Coronary artery (tissue), 2 donors: ENCODE measurements around the gene SART3.
A peak's percentile ranks its signal among the peaks of the same experiment; 100 is the strongest.

ENCODE experiments used
- DNase-seq: peaks from one replicate; pipeline ENCODE4 v3.0.0-alpha.2; 2017; ENCODE audit warnings: low spot score
- H3K27ac ChIP-seq, 2 donors: fragments of 200-600 bp; sonication (generic); one replicate each; pipeline ENCODE4 v1.5.1; 2016 to 2019
- H3K4me3 ChIP-seq: fragments of 200-600 bp; sonication (generic); 2 replicates; pipeline ENCODE4 v1.5.1; 2016; ENCODE audit warnings: mild to moderate bottlenecking, moderate library complexity
- TF ChIP-seq, protein P1 (sequence below): fragments of 200-600 bp; sonication (generic); IDR thresholded peaks from one replicate; pipeline ENCODE4 v1.5.1; 2019; ENCODE audit warnings: antibody characterized with exemption

Gene SART3

GRCh38 chr12:108514468-108514972 is 46.5 kb downstream of the SART3 start:
- no peak for DNase-seq
- no peak overlapping the region for H3K27ac ChIP-seq
- peak overlapping the region; percentile 75 for H3K4me3 ChIP-seq
- TF ChIP-seq, protein P1, sequence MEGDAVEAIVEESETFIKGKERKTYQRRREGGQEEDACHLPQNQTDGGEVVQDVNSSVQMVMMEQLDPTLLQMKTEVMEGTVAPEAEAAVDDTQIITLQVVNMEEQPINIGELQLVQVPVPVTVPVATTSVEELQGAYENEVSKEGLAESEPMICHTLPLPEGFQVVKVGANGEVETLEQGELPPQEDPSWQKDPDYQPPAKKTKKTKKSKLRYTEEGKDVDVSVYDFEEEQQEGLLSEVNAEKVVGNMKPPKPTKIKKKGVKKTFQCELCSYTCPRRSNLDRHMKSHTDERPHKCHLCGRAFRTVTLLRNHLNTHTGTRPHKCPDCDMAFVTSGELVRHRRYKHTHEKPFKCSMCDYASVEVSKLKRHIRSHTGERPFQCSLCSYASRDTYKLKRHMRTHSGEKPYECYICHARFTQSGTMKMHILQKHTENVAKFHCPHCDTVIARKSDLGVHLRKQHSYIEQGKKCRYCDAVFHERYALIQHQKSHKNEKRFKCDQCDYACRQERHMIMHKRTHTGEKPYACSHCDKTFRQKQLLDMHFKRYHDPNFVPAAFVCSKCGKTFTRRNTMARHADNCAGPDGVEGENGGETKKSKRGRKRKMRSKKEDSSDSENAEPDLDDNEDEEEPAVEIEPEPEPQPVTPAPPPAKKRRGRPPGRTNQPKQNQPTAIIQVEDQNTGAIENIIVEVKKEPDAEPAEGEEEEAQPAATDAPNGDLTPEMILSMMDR: no peak

DNA sequence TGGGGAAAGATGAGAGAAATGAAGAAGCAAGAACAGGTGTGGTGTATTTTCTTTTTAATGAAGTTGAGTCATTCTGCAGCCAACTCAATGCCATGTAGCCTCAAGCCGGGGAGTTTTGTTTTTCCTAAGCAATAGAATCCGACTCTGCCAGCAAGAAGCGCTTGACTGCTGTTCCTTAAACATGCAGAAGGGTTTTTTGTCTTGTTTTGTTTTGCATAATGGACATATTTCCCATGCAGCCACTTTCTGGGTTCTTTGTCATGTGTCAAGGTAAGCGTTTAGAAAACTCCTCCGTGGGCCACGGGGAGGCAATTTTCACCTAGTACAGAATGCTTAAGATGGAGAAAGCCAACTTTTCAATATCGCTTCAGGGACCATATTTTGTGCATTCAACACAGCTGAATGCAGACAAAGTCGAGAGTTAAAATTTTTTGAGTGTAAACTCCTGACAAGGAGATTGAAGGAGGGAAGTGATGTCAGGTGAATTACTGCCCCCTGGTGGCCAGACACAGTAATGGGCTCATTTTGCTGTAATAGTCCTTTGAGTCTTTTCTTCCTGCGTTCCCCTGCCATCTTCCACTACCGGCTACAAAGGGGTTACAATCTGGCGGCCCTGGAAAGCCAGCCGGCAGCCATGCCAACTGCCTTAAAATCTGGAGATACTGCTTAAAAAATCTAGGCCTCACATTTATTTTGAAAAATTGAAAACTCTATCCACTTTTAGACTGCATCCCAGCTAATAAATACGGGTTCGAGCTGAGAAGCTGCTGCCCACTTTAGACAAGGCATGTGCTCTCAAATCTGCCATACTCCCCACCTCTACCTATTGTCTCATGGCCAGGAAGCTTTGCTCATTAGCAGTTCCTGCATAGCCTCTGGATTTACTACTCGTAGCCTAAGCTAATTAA is 49.1 kb downstream of the SART3 start:
- Histone ChIP-seq H3K4me3 (no peak overlapping the region), H3K27ac (no peak overlapping the region)
- DNase-seq: no peak
- TF ChIP-seq, protein P1: peak; percentile 83

DNA sequence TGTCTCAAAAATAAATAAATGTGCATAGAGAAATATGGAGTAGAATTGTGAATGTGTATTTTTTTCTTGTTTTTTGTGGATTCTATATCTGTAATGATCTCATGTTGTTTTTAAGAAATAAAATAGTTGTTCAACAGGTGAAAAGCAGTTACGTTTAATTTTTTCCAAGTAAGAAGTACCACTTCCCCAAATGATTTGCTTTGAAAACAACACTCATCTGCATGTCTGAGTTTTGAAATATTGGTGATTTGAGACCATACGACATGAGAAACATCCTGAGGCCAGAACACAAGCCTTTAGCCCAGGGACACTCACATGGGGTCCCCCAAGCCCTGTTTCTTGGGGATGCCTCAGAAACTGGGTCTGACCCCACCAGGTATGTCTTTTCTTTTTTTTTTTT is 50.1 kb downstream of the SART3 start:
- H3K27ac ChIP-seq: no peak overlapping the region

DNA sequence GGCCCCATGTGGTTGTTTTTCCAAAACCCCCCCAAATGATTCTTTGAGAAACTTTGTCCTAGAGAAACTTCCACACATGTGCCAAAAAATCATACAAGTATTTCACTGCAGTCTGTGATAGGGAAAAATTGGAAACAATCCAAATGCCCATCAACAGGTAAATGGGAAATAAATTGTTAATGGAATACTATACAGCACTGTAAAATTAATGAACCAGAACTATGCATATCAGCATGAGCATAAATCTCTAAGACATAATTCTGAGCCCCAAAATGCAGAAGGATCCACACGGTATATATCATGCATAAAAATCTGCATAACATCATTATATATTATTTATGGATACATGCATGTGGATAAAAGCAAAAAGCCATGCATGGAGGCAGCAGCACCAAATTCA is 51.2 kb downstream of the SART3 start:
- Histone ChIP-seq H3K27ac (no peak overlapping the region), H3K4me3 (no peak overlapping the region)
- no peak for DNase-seq
- TF ChIP-seq, protein P1: no peak

More for the DNA sequence above, 50.1 kb downstream of the SART3 start:
- no peak overlapping the region for H3K4me3 ChIP-seq
- TF ChIP-seq, protein P1: no peak
- DNase-seq: no peak

DNA sequence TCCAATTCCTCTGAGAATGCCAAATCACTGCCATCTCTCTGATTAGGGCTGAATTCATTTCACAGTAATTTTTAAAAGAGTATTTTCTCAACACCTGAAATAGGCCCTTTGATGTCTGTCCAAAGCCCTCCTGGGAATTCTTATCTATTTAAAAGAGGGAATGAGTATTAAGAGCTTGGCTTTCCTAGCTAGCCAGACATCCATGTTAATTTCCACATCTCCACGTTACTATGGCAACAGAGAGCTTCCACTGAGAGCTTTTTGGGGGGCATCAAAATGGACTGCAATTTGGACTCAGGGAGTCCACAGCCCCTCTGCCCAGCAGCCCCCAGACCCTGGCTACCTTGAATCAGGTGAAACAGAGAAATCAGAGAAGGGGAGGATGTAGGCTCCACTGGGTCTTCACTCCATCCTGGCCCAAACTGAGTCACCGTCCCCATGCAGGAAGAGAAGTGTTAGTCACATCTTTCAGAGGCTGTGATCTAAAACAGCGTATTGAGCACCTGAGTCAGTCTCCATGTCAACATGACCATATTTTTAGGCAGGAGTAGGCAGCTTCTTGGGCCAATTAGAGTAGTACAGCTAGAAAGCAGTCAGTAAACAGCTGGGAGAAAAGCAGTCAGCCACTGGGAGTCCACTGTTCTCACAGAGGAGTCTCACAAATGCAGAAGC is 52.9 kb downstream of the SART3 start:
- no peak for DNase-seq
- Histone ChIP-seq H3K27ac (no peak overlapping the region), H3K4me3 (no peak overlapping the region)
- TF ChIP-seq, protein P1: no peak

GRCh38 chr12:108505129-108505528 is 55.8 kb downstream of the SART3 start:
- TF ChIP-seq, protein P1: no peak
- no peak overlapping the region for H3K4me3 ChIP-seq
- H3K27ac ChIP-seq: no peak overlapping the region
- no peak for DNase-seq
